VCaP (cell line): ENCODE measurements around the gene APOO.
A peak's percentile ranks its signal among the peaks of the same experiment; 100 is the strongest.

Experiments
- H3K27ac ChIP-seq: fragments of 450-650 bp; 2 replicates; pipeline ENCODE4 v1.5.1; 2017
- CTCF ChIP-seq: fragments of 450-650 bp; conservative IDR thresholded peaks from 2 replicates; pipeline ENCODE4 v1.5.1; 2017; ENCODE audit warnings: mild to moderate bottlenecking, moderate library complexity

APOO gene

DNA sequence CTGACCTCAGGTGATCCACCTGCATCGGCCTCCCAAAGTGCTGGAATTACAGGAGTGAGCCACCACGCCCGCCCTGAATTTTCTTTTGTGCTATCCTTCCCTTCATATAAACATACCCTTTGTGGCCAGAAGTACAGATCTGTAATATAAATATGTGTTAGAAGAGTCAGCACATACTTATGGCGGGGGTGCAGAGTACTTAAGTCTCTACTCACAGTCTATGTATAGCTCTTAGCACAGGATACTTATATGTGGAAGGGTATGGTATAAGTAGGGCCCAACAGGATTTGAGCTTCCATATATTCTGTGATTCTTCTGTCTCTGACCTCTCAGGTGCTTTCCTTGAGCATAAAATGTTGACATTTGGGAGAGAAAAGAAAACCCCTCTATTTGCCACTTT, 18.3 kb upstream of the APOO start:
- TF ChIP-seq CTCF = no peak
- H3K27ac ChIP-seq = no peak overlapping the region

GRCh38 chrX:23919706-23920320, 12.1 kb upstream of the APOO start:
- TF ChIP-seq CTCF = no peak
- H3K27ac ChIP-seq = no peak overlapping the region

DNA sequence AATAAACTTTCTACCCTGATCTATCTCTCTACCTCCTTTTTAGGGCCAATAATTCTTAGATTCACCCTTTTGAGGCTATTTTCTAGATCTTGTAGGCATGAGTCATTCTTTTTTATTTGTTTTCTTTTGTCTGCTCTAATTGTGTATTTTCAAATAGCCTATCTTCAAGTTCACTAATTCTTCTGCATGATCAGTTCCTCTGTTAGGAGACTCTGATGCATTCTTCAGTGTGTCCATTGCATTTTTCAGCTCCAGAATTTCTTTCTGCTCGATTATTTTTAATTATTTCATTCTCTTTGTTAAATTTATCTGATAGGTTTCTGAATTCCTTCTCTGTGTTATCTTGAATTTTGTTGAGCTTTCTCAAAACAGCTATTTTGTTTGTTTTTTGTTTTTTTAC, 11.4 kb upstream of the APOO start:
- no peak for TF ChIP-seq CTCF

GRCh38 chrX:23911126-23911835, 3.5 kb upstream of the APOO start:
- no peak for TF ChIP-seq CTCF
- no peak overlapping the region for H3K27ac ChIP-seq

More for the DNA sequence above, 11.4 kb upstream of the APOO start:
- H3K27ac ChIP-seq = no peak overlapping the region

DNA sequence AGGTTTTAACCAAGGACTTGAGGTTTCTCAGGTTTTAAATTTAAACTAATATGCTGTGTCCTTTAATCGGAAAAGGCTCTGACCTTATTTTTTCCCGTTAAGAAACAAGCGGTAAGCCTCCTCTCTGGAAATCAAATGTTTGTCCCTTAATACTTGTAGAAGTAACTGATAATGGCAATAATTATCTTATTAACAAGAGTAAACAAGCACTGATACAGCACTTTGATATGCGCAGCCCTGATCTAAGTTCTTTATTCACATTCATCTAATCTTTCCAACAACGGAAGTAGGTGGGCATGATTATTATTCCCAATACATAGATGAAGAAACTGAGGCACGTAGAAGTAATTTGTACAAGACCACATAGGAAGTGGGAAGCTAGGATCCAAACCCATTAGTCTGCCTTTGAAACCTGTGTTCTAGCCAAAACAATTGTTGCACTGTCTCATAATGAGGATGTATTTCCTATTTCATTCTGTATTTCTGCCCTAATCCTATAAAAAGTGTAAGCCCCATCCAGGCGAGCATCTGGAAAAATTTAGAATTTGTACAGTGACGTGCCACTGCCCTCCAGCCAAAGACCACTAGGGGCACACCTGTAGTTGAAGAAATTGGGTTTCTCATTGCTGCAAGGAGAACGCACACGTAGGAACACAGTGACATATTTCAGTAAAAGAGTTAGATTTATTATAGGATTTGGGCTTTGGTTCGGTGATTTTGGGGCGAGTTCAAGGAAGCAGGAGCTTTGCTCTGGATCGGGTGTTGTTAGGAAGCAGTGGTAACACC, 674 bp upstream of the APOO start:
- peak overlapping the region; percentile 86 for H3K27ac ChIP-seq
- peak; percentile 49 for TF ChIP-seq CTCF

DNA sequence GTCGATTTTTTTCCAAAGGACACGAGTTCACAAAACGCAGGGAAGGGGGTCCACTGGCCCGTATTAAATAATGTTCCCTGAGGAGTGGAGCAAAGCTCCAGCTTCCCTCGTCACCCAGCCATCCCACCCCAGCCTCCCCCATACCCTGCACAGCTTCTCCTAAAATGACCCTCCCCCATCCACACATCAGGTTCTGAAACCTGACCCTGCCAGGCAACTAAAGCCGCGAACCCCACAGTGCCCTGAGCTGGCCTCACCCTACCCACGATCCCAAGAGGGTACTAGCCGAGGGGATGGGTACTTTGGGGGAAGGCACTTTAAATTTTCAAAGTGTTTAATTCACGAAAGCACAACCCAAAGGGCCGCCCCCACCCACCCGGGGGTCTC, 634 bp downstream of the APOO start:
- TF ChIP-seq CTCF = no peak
- H3K27ac ChIP-seq = peak overlapping the region; percentile 86

- TF ChIP-seq CTCF = no peak
These were observed 3.6 kb downstream of the APOO start for GRCh38 chrX:23904096-23904495.

More at GRCh38 chrX:23904096-23904495, 3.6 kb downstream of the APOO start:
- no peak overlapping the region for H3K27ac ChIP-seq
